ENCODE measurements around the gene PHKA1. TPM values are rescaled to one million over a fixed set of nuclear protein-coding genes. Genes with fewer than 3 reads are reported as not detected.

Gene PHKA1
- total RNA-seq, 4 donors from 2014 or later, result 3.3 to 6.5 (median 4.4) TPM

DNA sequence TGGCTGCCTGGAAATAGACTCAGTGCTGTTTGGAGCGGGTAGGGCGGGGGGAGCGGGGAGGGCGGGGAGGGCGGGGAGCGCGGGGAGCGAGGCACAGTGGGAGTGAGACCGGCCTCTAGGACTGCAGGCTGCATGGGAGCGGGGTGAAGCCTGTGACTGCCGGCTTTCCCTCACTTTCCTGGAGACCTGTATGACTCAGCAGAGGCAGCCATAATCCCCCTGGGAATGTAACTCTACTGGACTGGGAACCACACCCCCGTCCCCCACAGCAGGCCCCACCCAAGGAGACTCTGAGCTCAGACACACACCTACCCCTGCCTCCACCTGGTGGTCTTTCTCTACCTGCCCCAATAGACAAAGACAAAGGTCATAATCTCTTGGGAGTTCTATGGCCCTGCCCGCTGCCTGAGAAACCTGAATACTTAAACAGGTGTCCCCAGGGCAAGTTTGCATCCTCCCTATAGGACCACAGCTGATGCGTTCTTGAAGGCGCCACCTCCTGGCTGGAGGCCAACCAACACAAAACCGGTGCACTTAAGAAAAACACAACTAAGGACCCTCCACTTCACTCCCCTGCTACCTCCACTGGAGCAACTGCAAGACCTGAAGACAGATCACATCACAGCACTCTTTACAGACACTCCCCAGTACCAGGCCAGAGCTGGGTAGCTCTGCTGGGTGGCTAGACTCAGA, 159.5 kb downstream of the PHKA1 start:
- TF ChIP-seq, protein P1, sequence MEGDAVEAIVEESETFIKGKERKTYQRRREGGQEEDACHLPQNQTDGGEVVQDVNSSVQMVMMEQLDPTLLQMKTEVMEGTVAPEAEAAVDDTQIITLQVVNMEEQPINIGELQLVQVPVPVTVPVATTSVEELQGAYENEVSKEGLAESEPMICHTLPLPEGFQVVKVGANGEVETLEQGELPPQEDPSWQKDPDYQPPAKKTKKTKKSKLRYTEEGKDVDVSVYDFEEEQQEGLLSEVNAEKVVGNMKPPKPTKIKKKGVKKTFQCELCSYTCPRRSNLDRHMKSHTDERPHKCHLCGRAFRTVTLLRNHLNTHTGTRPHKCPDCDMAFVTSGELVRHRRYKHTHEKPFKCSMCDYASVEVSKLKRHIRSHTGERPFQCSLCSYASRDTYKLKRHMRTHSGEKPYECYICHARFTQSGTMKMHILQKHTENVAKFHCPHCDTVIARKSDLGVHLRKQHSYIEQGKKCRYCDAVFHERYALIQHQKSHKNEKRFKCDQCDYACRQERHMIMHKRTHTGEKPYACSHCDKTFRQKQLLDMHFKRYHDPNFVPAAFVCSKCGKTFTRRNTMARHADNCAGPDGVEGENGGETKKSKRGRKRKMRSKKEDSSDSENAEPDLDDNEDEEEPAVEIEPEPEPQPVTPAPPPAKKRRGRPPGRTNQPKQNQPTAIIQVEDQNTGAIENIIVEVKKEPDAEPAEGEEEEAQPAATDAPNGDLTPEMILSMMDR (IDR thresholded peaks at IDR 0.05; ENCODE audit: low read depth), result no peak

DNA sequence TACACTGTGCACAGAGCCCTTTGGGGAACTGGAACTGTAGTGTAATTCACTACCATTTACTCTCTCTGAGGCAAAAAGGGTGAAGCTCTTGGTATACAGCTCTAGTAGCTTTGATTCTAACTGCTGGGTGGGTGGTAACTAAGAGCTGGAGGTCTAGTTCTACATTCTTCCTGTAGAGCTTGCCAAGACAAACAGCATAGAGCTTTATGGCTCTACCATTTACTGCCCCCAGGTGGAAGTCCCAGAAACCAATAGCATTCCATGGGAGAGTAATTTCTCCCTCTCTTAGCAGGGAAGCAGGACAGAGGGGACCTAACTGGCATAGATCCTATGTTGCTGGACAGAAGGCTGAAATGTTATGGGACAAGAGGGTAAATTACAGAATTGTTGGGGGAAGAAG, 168.1 kb downstream of the PHKA1 start:
- TF ChIP-seq, protein P1 (IDR thresholded peaks at IDR 0.05; ENCODE audit: low read depth), result no peak

DNA sequence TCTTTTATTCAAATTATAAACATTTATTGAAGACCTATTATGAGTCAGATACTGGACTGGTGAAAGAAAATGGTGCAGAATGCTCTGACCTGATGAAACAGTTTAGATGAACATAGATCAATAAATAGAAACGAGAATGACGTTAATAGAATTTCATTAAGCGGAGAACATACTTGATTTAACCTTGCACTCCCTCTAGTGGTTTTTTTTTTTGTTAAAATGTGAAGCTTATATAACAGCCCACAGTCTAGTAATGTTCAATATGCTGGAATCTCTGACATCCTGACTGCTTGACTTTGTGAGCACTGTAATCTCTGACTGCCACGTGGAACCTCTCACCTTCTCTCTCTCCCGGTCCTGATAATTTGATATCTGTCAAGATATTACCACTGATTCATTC, 173.8 kb downstream of the PHKA1 start:
- TF ChIP-seq, protein P1 (IDR thresholded peaks at IDR 0.05; ENCODE audit: low read depth), result no peak

DNA sequence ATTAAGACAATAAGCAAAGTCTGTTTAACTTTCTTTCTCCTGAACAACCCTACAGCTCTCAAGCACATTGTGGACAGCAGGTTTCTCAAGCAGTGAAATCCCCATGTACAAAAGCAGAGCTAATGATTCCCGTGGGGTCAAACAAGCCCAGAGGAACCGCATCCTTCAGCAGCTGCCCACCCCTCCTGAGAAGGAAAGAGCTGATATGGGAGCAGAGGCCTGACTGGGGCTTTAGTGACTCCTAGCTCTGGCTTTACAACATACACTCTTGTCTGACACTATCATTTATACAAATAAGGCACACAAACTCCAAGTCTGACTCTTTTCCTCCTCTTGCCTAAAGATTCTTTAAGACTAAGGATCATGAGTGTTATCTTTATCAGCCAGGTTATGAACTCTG, 174.3 kb downstream of the PHKA1 start:
- TF ChIP-seq, protein P1 (IDR thresholded peaks at IDR 0.05; ENCODE audit: low read depth), result no peak

DNA sequence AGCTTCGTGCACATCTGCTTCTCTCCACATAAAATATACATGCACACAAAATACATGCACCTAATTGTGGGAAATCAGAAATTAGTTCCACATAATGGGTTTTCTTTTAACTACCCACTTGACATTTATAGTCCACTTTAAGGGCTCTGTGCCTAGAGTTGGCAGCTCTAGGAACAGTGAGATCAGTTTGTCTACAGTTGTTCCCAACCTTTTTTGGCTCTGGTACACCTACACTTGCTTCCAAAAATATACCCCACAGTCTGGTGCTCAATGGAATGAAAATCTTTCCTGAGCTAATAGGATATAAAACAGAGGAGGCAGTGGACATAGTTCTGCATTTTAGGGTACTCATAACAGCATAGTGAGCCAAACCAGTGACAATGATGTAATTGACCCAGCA, 177.6 kb downstream of the PHKA1 start:
- TF ChIP-seq, protein P1 (IDR thresholded peaks at IDR 0.05; ENCODE audit: low read depth), result no peak

DNA sequence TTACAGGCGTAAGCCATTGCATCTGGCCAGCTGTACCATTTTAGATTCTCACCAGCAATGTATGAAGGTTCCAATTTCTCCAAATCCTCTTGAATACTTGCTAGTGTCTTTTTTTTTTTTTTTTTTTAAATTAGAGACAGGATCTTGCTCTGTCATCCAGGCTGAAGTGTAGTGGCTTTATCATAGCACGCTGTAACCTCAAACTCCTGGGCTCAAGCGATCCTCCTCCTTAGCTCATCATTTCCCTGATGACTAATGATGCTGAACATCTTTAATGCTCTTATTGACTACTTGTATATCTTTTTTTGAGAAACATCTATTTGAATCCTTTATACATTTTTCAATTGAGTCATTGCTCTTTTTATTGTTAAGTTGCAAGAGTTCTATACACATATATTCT, 181.7 kb downstream of the PHKA1 start:
- TF ChIP-seq, protein P1 (IDR thresholded peaks at IDR 0.05; ENCODE audit: low read depth), result no peak

Small RNA genes within 50 kb of the gene (small RNA-seq; reads per million reads assigned to genes)
- gene BX295541.1 (not detected), gene RF00012 (not detected), gene RNU1-112P (not detected)

Other genes with a start within 250 kb of the PHKA1 start
- 10 to 100 TPM; 26.2 to 34.0 (median 31.5) TPM for gene HDAC8, start 141.5 kb downstream of the PHKA1 start, total RNA-seq
- not detected for gene DMRTC1B, start 62.6 kb upstream of the PHKA1 start, total RNA-seq
- gene FAM236B, start 68.4 kb upstream of the PHKA1 start, total RNA-seq, result not detected
- not detected for gene FAM236D, start 93.9 kb upstream of the PHKA1 start, total RNA-seq
- not detected for gene FAM236C, start 198.3 kb upstream of the PHKA1 start, total RNA-seq
- not detected for gene FAM236A, start 223.9 kb upstream of the PHKA1 start, total RNA-seq
- not detected for gene DMRTC1, start 229.5 kb upstream of the PHKA1 start, total RNA-seq